ENCODE results near the gene CD300LD. TPM values are rescaled to one million over a fixed set of nuclear protein-coding genes. Genes with fewer than 3 reads are reported as not detected.
"Not testable (repeated sequence)": the region's sequence is repeated elsewhere in the genome, so short reads cannot be mapped to it uniquely, and the experiment has no call there.

Gene CD300LD
- total and polyA plus RNA-seq, 2 experiments from 2014 or later: not detected

DNA sequence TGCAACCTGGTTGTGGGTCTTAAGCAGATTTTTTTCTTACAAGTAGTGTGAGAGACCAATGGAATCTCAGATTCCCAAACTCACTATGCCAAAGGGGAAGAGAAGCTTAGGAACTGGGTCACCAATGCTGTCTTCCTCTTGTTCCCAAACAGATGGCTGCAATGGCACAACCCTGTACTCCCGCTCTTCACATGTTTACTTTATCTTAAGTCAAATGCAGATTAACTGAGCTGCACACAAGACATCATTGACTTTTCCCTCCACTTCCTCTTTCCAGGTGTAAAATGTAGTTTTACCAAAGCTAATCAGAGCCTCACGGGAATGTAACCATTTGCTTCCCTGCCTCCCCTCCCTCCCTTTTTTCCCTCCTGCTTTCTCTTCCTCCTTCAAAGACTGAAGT, 45.8 kb upstream of the CD300LD start:
- H4K20me1 ChIP-seq (ENCODE audit: insufficient read depth, poor library complexity, severe bottlenecking): no peaks in the 10 kb centered on the region
- H3K36me3 ChIP-seq (replicated peaks; ENCODE audit: insufficient read depth, low read depth): no peaks in the 10 kb centered on the region
- no peak overlapping the region for H3K4me2 ChIP-seq
- TF ChIP-seq, protein P1, sequence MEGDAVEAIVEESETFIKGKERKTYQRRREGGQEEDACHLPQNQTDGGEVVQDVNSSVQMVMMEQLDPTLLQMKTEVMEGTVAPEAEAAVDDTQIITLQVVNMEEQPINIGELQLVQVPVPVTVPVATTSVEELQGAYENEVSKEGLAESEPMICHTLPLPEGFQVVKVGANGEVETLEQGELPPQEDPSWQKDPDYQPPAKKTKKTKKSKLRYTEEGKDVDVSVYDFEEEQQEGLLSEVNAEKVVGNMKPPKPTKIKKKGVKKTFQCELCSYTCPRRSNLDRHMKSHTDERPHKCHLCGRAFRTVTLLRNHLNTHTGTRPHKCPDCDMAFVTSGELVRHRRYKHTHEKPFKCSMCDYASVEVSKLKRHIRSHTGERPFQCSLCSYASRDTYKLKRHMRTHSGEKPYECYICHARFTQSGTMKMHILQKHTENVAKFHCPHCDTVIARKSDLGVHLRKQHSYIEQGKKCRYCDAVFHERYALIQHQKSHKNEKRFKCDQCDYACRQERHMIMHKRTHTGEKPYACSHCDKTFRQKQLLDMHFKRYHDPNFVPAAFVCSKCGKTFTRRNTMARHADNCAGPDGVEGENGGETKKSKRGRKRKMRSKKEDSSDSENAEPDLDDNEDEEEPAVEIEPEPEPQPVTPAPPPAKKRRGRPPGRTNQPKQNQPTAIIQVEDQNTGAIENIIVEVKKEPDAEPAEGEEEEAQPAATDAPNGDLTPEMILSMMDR (IDR thresholded peaks at IDR 0.05; ENCODE audit: poor library complexity): no peak
- TF ChIP-seq EZH2 (IDR thresholded peaks at IDR 0.05; ENCODE audit: borderline replicate concordance): no peak
- TF ChIP-seq EZH2phosphoT487 (IDR thresholded peaks at IDR 0.05; ENCODE audit: low read depth, severe bottlenecking, unreplicated experiment): no peak
- no peak for DNase-seq (ENCODE audit: low spot score)
- peaks cover 4% of the 10 kb centered on the region for H3K27me3 ChIP-seq
- H3K4me1 ChIP-seq (ENCODE audit: insufficient read depth): no peaks in the 10 kb centered on the region
- WGBS (ENCODE audit: low lambda C conversion rate, missing lambda C conversion rate): 50% methylated on average over 2 of the region's 2 CpGs
- no peak overlapping the region for H3K27ac ChIP-seq
- no peak overlapping the region for H3K4me3 ChIP-seq
- no peaks in the 10 kb centered on the region for H3K9me2 ChIP-seq (replicated peaks; ENCODE audit: insufficient read depth)
- H3K9me3 ChIP-seq (ENCODE audit: low read depth): no peaks in the 10 kb centered on the region
- H2AFZ ChIP-seq: no peak overlapping the region
- H3K79me2 ChIP-seq: no peaks in the 10 kb centered on the region

DNA sequence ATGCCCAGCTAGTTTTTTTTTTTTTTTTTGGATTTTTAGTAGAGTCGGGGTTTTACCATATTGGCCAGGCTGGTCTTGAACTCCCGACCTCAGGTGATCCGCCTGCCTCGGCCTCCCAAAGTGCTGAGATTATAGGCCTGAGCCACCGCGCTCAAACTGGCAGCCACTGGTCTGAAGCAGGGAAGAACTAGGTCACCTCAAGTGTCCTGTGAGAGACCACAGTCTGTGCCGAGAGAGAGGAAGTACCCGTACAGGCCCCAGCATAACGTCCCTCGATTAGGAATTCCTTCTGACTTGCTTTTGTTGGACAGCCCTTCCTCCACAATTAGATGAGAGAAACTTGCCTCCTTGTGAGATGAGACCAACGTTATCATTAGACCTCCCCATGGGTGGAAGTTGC, 45.2 kb upstream of the CD300LD start:
- Histone ChIP-seq H3K4me2 (no peak overlapping the region), H3K79me2 (no peaks in the 10 kb centered on the region), H3K4me3 (no peak overlapping the region), H3K27ac (no peak overlapping the region), H3K27me3 (peaks cover 3% of the 10 kb centered on the region), H4K20me1 (ENCODE audit: insufficient read depth, poor library complexity, severe bottlenecking) (no peaks in the 10 kb centered on the region), H3K9me2 (replicated peaks; ENCODE audit: insufficient read depth) (no peaks in the 10 kb centered on the region), H3K9me3 (ENCODE audit: low read depth) (no peaks in the 10 kb centered on the region), H3K36me3 (replicated peaks; ENCODE audit: insufficient read depth, low read depth) (no peaks in the 10 kb centered on the region), H2AFZ (no peak overlapping the region), H3K4me1 (ENCODE audit: insufficient read depth) (peaks cover 2% of the 10 kb centered on the region)
- TF ChIP-seq EZH2 (IDR thresholded peaks at IDR 0.05; ENCODE audit: borderline replicate concordance) (no peak), EZH2phosphoT487 (IDR thresholded peaks at IDR 0.05; ENCODE audit: low read depth, severe bottlenecking, unreplicated experiment) (no peak)
- TF ChIP-seq, protein P1 (IDR thresholded peaks at IDR 0.05; ENCODE audit: poor library complexity): no peak
- WGBS (ENCODE audit: low lambda C conversion rate, missing lambda C conversion rate): 78% methylated on average over 11 of the region's 11 CpGs
- DNase-seq (ENCODE audit: low spot score): no peak

DNA sequence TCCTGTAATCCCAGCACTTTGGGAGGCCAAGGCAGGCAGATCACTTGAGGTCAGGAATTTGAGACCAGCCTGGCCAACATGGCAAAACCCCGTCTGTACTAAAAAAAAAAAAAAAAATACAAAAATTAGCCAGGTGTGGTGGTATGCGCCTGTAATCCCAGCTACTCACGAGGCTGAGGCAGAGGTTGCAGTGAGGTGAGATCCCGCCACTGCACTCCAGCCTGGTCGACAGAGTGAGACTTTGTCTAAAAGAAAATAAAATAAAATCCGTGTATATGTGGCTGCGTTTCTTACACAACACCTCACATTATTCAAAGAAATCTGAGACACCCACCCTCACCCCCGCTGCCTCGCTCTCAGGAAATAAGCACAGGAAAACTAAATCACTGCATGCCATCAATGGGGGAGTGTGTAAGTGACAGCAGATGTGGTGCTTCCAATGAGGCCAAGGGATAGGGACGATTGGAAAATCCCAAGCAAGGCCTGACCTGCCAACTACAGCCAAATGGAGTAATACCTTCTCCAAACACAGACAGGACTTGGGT, 44.5 kb upstream of the CD300LD start:
- H2AFZ ChIP-seq; H3K4me3 ChIP-seq; H3K27ac ChIP-seq; H3K36me3 ChIP-seq (replicated peaks; ENCODE audit: insufficient read depth, low read depth); H3K79me2 ChIP-seq; H3K4me2 ChIP-seq; H3K9me3 ChIP-seq (ENCODE audit: low read depth); DNase-seq (ENCODE audit: low spot score); H3K9me2 ChIP-seq (replicated peaks; ENCODE audit: insufficient read depth); H3K27me3 ChIP-seq; H3K4me1 ChIP-seq (ENCODE audit: insufficient read depth); H4K20me1 ChIP-seq (ENCODE audit: insufficient read depth, poor library complexity, severe bottlenecking): not testable (repeated sequence)
- WGBS (ENCODE audit: low lambda C conversion rate, missing lambda C conversion rate): 66% methylated on average over 10 of the region's 10 CpGs

DNA sequence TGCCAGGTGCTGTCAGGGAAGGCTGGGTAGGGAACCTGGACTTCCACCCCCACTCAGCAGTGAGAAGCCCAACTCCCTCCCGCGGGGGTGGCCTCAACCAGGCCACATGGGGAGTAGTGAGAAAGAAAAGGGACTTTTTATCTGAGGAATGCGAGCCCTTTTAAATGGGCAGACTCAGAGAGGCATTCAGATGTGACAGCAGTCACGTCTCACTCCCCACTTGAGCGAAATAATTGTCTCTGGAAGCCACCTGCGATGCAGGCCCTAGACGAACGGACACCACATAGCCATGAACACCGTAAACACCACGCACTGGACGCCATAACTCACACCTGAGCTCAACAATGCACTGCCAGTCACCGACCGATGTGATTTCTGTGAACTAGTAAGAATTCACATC, 43.3 kb upstream of the CD300LD start:
- H4K20me1 ChIP-seq (ENCODE audit: insufficient read depth, poor library complexity, severe bottlenecking): no peaks in the 10 kb centered on the region
- H3K4me2 ChIP-seq: no peak overlapping the region
- no peaks in the 10 kb centered on the region for H3K9me3 ChIP-seq (ENCODE audit: low read depth)
- no peak overlapping the region for H3K4me3 ChIP-seq
- TF ChIP-seq EZH2 (IDR thresholded peaks at IDR 0.05; ENCODE audit: borderline replicate concordance) (no peak), EZH2phosphoT487 (IDR thresholded peaks at IDR 0.05; ENCODE audit: low read depth, severe bottlenecking, unreplicated experiment) (no peak)
- TF ChIP-seq, protein P1 (IDR thresholded peaks at IDR 0.05; ENCODE audit: poor library complexity): no peak
- H3K4me1 ChIP-seq (ENCODE audit: insufficient read depth): peaks cover 5% of the 10 kb centered on the region
- H3K9me2 ChIP-seq (replicated peaks; ENCODE audit: insufficient read depth): no peaks in the 10 kb centered on the region
- no peaks in the 10 kb centered on the region for H3K36me3 ChIP-seq (replicated peaks; ENCODE audit: insufficient read depth, low read depth)
- no peak overlapping the region for H3K27ac ChIP-seq
- no peaks in the 10 kb centered on the region for H3K79me2 ChIP-seq
- whole genome bisulfite sequencing (ENCODE audit: low lambda C conversion rate, missing lambda C conversion rate): 46% methylated on average over 13 of the region's 13 CpGs
- peaks cover 4% of the 10 kb centered on the region for H3K27me3 ChIP-seq
- H2AFZ ChIP-seq: no peak overlapping the region
- DNase-seq (ENCODE audit: low spot score): no peak
